GM12878 (cell line): ENCODE measurements around the gene POT1.

Source experiments
- ATF7 ChIP-seq: fragments of 450-650 bp; IDR thresholded peaks from 2 replicates; pipeline ENCODE4 v1.6.1; 2016; ENCODE audit warnings: low read depth, mild to moderate bottlenecking
- BACH1 ChIP-seq: fragments of 450-650 bp; IDR thresholded peaks from 2 replicates; pipeline ENCODE4 v1.6.1; 2017; ENCODE audit warnings: mild to moderate bottlenecking, borderline replicate concordance
- BRCA1 ChIP-seq: IDR thresholded peaks from 2 replicates; pipeline ENCODE4 v1.6.1; 2011; ENCODE audit warnings: low read depth, low read length, improper control_type of control experiment
- CEBPB ChIP-seq, 2 experiments: fragments of 150-350 bp in 1 of 2; IDR thresholded peaks; 2 replicates each; pipeline ENCODE4 v1.6.1; 2012 to 2014; ENCODE audit warnings: low read depth in 2 of 2, low read length in 2 of 2, borderline replicate concordance in 1 of 2, inconsistent platforms in 1 of 2
- NFYB ChIP-seq: IDR thresholded peaks from 2 replicates; pipeline ENCODE4 v1.6.1; 2011; ENCODE audit warnings: low read depth, mild to moderate bottlenecking, low read length, improper control_type of control experiment, moderate library complexity; ENCODE audit not compliant: insufficient read depth
- POLR2A ChIP-seq: IDR thresholded peaks from 2 replicates; pipeline ENCODE4 v1.6.1; 2011; ENCODE audit warnings: low read depth, mild to moderate bottlenecking, low read length
- ZSCAN29 ChIP-seq: fragments of 450-650 bp; IDR thresholded peaks from 2 replicates; pipeline ENCODE4 v1.6.1; 2017; ENCODE audit warnings: mild to moderate bottlenecking, moderate library complexity
- TF ChIP-seq, protein P1 (sequence below): IDR thresholded peaks from 2 replicates; pipeline ENCODE4 v1.6.1; 2012; ENCODE audit warnings: low read depth, low read length, improper control_type of control experiment
- TF ChIP-seq, protein P2 (sequence below), 3 experiments: IDR thresholded peaks in 2 of 3; conservative IDR thresholded peaks in 1 of 3; 2 replicates each; pipeline ENCODE4 v1.5.1; 2011; ENCODE audit warnings: low read depth in 3 of 3, low read length in 3 of 3, mild to moderate bottlenecking in 3 of 3, control low read depth in 2 of 3, moderate library complexity in 2 of 3, inconsistent platforms in 1 of 3, mixed read lengths in 1 of 3; ENCODE audit not compliant: control insufficient read depth in 2 of 3, insufficient read depth in 1 of 3; ENCODE audit errors: extremely low read depth in 1 of 3
- TF ChIP-seq, protein P3 (sequence below): IDR thresholded peaks from 2 replicates; pipeline ENCODE4 v1.6.1; 2012; ENCODE audit warnings: mild to moderate bottlenecking, low read depth, low read length
- TF ChIP-seq, protein P4 (sequence below): fragments of 450-650 bp; IDR thresholded peaks from 2 replicates; pipeline ENCODE4 v1.6.1; 2017; ENCODE audit warnings: mild to moderate bottlenecking, moderate library complexity
- TF ChIP-seq, protein P5 (sequence below): fragments of 450-650 bp; IDR thresholded peaks from 2 replicates; pipeline ENCODE4 v1.6.1; 2016; ENCODE audit warnings: mild to moderate bottlenecking, moderate library complexity, borderline replicate concordance
- TF ChIP-seq, protein P6 (sequence below): IDR thresholded peaks from 2 replicates; pipeline ENCODE4 v1.6.1; 2012; ENCODE audit warnings: low read depth, low read length, improper control_type of control experiment

DNA sequence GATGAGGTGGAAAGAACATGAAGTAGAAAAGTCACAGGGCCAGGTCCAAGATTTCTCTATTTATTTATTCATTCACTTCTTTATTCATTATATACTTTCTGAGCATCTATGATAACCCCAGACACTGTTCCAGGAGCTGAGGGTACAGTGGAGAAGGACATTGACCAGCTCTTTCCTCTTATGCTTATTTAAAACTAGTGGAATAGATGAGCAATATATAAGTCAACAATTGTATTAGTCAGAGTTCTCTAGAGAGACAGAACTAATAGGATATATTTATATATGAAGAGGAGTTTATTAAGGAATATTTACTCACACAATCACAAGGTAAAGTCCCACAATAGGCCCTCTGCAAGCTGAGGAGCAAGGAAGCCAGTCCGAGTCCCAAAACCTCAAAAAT, 149.0 kb downstream of the POT1 start:
- TF ChIP-seq, protein P1, sequence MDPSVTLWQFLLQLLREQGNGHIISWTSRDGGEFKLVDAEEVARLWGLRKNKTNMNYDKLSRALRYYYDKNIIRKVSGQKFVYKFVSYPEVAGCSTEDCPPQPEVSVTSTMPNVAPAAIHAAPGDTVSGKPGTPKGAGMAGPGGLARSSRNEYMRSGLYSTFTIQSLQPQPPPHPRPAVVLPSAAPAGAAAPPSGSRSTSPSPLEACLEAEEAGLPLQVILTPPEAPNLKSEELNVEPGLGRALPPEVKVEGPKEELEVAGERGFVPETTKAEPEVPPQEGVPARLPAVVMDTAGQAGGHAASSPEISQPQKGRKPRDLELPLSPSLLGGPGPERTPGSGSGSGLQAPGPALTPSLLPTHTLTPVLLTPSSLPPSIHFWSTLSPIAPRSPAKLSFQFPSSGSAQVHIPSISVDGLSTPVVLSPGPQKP, result no peak
- TF ChIP-seq BACH1, result no peak
- no peak for TF ChIP-seq POLR2A
- TF ChIP-seq BRCA1, result no peak
- TF ChIP-seq, protein P2, sequence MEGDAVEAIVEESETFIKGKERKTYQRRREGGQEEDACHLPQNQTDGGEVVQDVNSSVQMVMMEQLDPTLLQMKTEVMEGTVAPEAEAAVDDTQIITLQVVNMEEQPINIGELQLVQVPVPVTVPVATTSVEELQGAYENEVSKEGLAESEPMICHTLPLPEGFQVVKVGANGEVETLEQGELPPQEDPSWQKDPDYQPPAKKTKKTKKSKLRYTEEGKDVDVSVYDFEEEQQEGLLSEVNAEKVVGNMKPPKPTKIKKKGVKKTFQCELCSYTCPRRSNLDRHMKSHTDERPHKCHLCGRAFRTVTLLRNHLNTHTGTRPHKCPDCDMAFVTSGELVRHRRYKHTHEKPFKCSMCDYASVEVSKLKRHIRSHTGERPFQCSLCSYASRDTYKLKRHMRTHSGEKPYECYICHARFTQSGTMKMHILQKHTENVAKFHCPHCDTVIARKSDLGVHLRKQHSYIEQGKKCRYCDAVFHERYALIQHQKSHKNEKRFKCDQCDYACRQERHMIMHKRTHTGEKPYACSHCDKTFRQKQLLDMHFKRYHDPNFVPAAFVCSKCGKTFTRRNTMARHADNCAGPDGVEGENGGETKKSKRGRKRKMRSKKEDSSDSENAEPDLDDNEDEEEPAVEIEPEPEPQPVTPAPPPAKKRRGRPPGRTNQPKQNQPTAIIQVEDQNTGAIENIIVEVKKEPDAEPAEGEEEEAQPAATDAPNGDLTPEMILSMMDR (IDR thresholded peaks at IDR 0.05 in 2 of 3, conservative IDR thresholded peaks at IDR 0.05 in 1 of 3; ENCODE audit: control insufficient read depth in 2 of 3, extremely low read depth in 1 of 3, insufficient read depth in 1 of 3, low read depth in 3 of 3, low read length in 3 of 3), result no peak
- TF ChIP-seq NFYB, result no peak
- TF ChIP-seq, protein P3, sequence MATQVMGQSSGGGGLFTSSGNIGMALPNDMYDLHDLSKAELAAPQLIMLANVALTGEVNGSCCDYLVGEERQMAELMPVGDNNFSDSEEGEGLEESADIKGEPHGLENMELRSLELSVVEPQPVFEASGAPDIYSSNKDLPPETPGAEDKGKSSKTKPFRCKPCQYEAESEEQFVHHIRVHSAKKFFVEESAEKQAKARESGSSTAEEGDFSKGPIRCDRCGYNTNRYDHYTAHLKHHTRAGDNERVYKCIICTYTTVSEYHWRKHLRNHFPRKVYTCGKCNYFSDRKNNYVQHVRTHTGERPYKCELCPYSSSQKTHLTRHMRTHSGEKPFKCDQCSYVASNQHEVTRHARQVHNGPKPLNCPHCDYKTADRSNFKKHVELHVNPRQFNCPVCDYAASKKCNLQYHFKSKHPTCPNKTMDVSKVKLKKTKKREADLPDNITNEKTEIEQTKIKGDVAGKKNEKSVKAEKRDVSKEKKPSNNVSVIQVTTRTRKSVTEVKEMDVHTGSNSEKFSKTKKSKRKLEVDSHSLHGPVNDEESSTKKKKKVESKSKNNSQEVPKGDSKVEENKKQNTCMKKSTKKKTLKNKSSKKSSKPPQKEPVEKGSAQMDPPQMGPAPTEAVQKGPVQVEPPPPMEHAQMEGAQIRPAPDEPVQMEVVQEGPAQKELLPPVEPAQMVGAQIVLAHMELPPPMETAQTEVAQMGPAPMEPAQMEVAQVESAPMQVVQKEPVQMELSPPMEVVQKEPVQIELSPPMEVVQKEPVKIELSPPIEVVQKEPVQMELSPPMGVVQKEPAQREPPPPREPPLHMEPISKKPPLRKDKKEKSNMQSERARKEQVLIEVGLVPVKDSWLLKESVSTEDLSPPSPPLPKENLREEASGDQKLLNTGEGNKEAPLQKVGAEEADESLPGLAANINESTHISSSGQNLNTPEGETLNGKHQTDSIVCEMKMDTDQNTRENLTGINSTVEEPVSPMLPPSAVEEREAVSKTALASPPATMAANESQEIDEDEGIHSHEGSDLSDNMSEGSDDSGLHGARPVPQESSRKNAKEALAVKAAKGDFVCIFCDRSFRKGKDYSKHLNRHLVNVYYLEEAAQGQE, result no peak
- TF ChIP-seq, protein P4, sequence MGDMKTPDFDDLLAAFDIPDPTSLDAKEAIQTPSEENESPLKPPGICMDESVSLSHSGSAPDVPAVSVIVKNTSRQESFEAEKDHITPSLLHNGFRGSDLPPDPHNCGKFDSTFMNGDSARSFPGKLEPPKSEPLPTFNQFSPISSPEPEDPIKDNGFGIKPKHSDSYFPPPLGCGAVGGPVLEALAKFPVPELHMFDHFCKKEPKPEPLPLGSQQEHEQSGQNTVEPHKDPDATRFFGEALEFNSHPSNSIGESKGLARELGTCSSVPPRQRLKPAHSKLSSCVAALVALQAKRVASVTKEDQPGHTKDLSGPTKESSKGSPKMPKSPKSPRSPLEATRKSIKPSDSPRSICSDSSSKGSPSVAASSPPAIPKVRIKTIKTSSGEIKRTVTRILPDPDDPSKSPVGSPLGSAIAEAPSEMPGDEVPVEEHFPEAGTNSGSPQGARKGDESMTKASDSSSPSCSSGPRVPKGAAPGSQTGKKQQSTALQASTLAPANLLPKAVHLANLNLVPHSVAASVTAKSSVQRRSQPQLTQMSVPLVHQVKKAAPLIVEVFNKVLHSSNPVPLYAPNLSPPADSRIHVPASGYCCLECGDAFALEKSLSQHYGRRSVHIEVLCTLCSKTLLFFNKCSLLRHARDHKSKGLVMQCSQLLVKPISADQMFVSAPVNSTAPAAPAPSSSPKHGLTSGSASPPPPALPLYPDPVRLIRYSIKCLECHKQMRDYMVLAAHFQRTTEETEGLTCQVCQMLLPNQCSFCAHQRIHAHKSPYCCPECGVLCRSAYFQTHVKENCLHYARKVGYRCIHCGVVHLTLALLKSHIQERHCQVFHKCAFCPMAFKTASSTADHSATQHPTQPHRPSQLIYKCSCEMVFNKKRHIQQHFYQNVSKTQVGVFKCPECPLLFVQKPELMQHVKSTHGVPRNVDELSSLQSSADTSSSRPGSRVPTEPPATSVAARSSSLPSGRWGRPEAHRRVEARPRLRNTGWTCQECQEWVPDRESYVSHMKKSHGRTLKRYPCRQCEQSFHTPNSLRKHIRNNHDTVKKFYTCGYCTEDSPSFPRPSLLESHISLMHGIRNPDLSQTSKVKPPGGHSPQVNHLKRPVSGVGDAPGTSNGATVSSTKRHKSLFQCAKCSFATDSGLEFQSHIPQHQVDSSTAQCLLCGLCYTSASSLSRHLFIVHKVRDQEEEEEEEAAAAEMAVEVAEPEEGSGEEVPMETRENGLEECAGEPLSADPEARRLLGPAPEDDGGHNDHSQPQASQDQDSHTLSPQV, result no peak
- TF ChIP-seq, protein P5, sequence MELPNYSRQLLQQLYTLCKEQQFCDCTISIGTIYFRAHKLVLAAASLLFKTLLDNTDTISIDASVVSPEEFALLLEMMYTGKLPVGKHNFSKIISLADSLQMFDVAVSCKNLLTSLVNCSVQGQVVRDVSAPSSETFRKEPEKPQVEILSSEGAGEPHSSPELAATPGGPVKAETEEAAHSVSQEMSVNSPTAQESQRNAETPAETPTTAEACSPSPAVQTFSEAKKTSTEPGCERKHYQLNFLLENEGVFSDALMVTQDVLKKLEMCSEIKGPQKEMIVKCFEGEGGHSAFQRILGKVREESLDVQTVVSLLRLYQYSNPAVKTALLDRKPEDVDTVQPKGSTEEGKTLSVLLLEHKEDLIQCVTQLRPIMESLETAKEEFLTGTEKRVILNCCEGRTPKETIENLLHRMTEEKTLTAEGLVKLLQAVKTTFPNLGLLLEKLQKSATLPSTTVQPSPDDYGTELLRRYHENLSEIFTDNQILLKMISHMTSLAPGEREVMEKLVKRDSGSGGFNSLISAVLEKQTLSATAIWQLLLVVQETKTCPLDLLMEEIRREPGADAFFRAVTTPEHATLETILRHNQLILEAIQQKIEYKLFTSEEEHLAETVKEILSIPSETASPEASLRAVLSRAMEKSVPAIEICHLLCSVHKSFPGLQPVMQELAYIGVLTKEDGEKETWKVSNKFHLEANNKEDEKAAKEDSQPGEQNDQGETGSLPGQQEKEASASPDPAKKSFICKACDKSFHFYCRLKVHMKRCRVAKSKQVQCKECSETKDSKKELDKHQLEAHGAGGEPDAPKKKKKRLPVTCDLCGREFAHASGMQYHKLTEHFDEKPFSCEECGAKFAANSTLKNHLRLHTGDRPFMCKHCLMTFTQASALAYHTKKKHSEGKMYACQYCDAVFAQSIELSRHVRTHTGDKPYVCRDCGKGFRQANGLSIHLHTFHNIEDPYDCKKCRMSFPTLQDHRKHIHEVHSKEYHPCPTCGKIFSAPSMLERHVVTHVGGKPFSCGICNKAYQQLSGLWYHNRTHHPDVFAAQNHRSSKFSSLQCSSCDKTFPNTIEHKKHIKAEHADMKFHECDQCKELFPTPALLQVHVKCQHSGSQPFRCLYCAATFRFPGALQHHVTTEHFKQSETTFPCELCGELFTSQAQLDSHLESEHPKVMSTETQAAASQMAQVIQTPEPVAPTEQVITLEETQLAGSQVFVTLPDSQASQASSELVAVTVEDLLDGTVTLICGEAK, result no peak
- no peak for TF ChIP-seq ZSCAN29
- TF ChIP-seq ATF7, result no peak
- TF ChIP-seq, protein P6, sequence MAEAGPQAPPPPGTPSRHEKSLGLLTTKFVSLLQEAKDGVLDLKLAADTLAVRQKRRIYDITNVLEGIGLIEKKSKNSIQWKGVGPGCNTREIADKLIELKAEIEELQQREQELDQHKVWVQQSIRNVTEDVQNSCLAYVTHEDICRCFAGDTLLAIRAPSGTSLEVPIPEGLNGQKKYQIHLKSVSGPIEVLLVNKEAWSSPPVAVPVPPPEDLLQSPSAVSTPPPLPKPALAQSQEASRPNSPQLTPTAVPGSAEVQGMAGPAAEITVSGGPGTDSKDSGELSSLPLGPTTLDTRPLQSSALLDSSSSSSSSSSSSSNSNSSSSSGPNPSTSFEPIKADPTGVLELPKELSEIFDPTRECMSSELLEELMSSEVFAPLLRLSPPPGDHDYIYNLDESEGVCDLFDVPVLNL, result no peak
- TF ChIP-seq CEBPB (IDR thresholded peaks at IDR 0.05; ENCODE audit: borderline replicate concordance in 1 of 2, low read depth in 2 of 2, low read length in 2 of 2), result no peak
